ENCODE data around the gene FCRL4. TPM values are rescaled to one million over a fixed set of nuclear protein-coding genes. Genes with fewer than 3 reads are reported as not detected.
"Not testable (repeated sequence)": the region's sequence is repeated elsewhere in the genome, so short reads cannot be mapped to it uniquely, and the experiment has no call there.

FCRL4 gene
- total RNA-seq, 1 donor from 2014 or later: 0.04 TPM

DNA sequence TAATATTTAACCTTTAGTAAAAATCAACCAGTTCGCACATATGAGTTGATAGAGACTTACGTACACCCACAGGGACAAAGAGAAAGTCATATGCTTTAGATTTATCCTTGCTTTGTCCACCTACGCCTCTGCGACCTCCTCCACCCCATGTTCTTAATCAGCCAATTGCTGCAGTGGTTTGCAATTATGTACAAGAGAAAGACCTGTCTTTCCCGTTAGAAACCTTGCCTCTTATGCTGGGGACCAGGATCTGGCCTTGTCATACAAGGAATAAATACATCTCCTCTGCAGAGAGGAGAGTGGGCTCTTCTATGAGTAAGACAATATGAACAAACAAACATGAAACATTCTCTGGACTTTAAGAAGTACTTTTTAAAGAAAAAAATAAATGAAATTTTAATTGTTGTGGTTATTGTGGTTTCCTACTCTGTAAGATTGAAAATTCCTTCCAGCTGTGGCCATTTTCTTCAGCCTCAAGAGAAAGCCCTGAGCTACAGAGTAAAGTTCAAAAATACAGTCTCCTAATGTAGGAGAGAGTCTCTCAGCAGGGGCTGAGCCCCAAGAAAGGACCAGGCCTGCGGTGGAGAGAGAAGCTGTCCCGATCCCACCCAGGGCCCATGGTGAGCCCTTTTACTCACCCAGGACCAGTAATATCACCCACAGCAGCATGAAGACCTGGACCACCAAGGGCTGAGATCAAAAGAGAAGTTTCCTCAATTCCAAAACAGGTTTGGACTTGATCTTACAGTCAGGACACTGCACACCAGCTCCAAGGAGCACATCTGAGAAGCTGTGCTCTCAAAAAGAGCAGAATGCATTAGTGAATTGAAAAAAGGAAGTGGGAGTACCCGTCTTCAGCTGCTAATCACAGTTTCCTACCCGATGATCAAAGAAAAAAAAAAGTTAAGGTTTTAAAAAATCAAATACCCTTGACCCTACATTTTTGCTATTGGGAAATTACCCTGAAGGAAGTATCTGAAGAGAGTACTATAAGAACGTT lies 45.9 kb downstream of the FCRL4 start, which contains the start of gene FCRL5:
Gene FCRL5, minus strand, starts transcription at position 822 of the 1,000 bp plus-strand sequence. Its CDS starts 153 bp downstream, at position 669.
- ATAC-seq: no peak

DNA sequence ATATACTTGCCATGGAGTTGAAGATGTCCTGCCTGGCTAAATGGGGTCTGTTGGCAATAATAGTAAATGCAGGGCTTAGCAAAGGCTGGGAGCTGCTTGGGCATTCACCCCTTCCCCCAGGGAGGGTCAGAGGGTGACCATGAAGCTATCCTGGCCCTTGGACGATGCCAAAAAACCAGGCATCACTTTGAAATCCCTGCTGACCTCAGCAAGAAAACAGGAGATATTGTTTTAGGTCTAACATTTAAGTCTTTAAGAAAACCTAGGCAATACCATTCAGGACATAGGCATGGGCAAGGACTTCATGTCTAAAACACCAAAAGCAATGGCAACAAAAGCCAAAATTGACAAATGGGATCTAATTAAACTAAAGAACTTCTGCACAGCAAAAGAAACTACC lies 49.8 kb downstream of the FCRL4 start:
- ATAC-seq: not testable (repeated sequence)

DNA sequence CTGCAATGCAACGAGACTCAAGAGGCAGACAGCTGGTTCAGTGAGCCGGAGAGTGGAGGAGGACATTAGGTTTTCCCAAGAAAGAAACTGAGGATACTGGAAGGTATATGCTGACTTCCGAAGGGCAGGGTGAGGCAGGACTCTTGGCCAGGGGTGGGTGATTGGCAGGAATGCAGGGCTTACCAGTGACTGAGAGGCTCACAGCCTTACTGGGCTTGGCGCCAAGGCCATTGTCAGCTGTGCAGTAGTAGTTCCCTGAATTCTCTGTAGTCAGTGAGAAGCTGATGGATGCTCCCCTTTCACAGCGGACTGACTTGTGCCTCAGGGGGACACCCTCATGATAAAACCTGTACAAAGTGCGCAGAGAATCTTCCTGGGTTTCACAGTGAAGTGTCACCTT lies 55.2 kb downstream of the FCRL4 start:
- peak; percentile 10 for ATAC-seq

DNA sequence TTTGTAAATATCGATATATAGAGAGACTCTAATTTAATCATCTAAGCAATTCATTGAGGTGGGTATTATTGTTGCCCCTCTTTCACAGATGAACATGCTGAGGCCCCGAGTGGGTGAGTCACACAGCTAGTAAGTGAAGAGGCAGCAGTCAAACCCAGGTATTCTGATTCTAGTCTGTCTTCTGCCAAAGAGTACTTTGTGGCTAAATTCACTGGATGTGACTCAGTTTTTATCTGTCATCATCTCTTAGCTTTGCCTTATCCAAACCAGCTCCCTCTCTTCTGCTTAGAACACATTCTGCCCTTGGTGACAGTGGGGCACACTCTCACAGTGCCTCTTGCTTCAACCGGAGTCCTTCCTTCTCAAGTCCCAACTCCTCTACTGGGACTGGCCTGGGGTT lies 57.0 kb downstream of the FCRL4 start:
- ATAC-seq: no peak

DNA sequence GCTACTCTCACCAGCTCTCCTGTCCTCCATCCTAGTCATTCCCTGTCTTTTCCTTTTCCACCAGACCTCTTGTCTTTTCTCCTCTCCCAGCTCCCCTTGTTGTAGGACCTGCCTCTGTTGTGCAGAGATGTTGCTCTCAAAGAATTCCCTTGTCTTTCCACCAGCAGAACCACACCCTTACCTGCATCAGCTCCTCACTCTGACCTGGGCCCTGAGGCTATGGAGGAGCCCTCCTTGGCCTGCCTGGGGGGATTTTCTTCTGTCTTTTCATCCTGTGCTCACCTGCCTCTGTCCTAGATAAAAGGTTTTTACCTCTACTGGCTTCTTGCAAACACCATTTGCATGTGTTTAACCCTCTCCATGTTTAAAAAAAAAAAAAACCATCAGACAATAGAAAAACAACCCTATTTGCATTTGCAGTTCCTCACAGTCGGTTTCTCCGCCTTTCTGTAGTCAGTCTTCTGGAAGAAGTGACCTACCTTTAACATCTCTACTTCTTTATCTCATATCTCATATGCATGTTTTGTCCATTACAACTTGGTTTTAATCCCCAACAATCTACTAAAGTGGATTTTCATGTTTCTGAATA lies 57.6 kb downstream of the FCRL4 start:
- no peak for ATAC-seq

DNA sequence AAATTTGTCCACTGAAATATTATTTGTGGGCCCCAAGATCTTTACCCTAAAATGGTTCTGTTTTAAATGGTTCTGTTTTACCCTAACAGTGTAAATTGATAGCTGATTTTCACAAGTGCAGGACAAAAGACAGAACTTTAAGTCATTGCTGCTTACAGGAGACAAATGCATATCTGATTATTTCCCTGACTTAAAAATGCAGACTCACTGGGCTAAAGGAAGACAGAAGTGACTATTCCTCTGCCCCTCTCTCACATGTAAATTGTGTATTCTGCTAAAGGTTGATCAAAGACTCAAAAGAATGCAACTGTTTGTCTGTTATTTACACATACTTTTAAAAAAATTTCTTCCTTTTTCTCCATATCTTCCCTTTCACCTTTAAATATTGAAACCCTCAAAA lies 58.3 kb downstream of the FCRL4 start:
- no peak for ATAC-seq

DNA sequence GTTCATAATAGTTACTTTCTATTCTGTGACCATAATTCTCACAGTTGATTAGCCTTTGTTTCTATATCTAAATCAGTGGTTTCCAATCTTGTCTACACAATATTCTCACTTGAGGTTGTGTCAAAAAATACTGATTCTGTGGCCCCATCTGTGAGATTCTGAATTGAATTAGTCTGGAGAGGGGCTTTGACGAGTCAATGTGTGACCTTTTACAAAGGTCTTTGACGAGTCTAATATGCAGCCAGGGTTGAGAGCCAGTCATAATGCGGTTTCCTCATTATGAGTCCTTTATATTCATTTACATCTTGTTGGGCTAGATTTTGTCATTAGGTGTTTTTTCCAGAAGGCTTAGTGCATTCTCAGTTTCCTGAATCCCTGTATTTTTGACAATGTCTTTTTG lies 65.3 kb downstream of the FCRL4 start:
- no peak for ATAC-seq

DNA sequence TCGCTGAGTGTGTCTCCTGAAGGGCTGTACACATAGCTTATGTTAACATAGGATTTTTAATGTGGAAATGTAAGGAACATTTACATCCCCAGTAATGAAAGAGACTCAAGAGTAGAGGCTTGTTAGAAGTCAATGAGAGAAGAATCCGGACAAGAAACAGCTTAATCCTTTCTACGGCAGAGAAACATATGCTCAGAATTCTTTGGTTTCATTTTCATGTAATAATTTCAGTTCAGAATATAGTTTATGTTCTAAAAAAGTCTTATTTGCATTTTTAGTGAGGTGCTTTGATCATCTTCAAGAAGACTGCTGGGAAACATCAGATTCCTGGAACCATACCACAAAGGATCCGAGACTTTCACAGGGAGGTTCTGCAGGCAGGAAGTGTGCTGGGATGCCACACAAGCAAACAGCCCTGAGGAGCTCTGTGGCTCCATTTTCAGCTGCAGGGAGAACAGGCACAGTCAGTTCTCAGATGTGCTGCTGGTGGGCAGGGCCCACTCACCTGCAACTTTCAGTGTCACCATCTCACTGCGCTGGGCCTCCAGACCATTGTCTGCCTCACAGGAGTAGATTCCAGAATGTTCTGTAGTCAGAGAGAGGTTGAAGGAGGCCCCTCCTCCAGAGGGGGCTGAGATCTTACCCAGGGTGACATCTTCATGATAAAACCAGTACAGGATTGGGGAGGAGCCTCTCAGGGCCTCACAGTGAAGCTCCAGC lies 74.0 kb downstream of the FCRL4 start:
- no peak for ATAC-seq

Other genes starting within 250 kb of the FCRL4 start
- gene FCRL5, start 45.6 kb downstream of the FCRL4 start, total RNA-seq: 0.72 TPM
- 0.20 TPM for gene FCRL3, start 102.7 kb upstream of the FCRL4 start, total RNA-seq
- 0.56 TPM for gene FCRL2, start 179.0 kb upstream of the FCRL4 start, total RNA-seq
- gene FCRL1, start 222.0 kb upstream of the FCRL4 start, total RNA-seq: 1.2 TPM
- gene CD5L, start 243.7 kb upstream of the FCRL4 start, total RNA-seq: not detected

Measured in esophagus mucosa (tissue), 1 donor.